Cardiac muscle cell (in vitro differentiated cells and primary cell): ENCODE results near the gene PRKRA. TPM values are rescaled to one million over a fixed set of nuclear protein-coding genes. Genes with fewer than 3 reads are reported as not detected.

Experiments used
- DNase-seq, 2 donors: peaks; one replicate each; pipeline versions ENCODE4 v3.0.0 to v3.0.0-alpha.2; 2010 to 2017; ENCODE audit warnings: low read depth in 1 of 2, low spot score in 1 of 2
- H3K27ac ChIP-seq: fragments of 200-600 bp; sonication (generic); 2 replicates; pipeline ENCODE4 v1.5.1; 2016
- H3K27me3 ChIP-seq: fragments of 200-600 bp; sonication (generic); 2 replicates; pipeline ENCODE4 v1.6.0; 2016; ENCODE audit warnings: control low read depth
- H3K36me3 ChIP-seq: fragments of 200-600 bp; sonication (generic); 2 replicates; pipeline ENCODE4 v1.5.1; 2016; ENCODE audit warnings: control low read depth
- H3K4me1 ChIP-seq: fragments of 200-600 bp; sonication (generic); 2 replicates; pipeline ENCODE4 v1.8.1; 2017; ENCODE audit warnings: low read depth, mild to moderate bottlenecking, mixed run types
- H3K4me3 ChIP-seq: fragments of 200-600 bp; sonication (generic); 2 replicates; pipeline ENCODE4 v1.5.1; 2016; ENCODE audit warnings: mild to moderate bottlenecking
- H3K9me3 ChIP-seq: fragments of 200-600 bp; sonication (generic); 2 replicates; pipeline ENCODE4 v1.5.1; 2017; ENCODE audit warnings: low read depth, mild to moderate bottlenecking, control low read depth
- CTCF ChIP-seq: IDR thresholded peaks from 2 replicates; pipeline ENCODE4 v1.5.1; 2012; ENCODE audit warnings: low read depth, mild to moderate bottlenecking, low read length
- polyA plus RNA-seq: library from polyadenylated mRNA; unstranded; fragments of >200 nt; fragmentation: Nextera tagmentation; extraction: Ambion mirVana; gene quantifications from 2 replicates; pipeline ENCODE4 v1.2.1, GENCODE V29; 2016
- total RNA-seq: library from RNA; depleted of rRNA; stranded (reverse); fragments of >200 nt; gene quantifications from 2 replicates; pipeline ENCODE4 v1.2.3, GENCODE V29; 2016

Gene PRKRA
- total and polyA plus RNA-seq, 2 experiments from 2014 or later = 76.1 to 78.5 TPM

GRCh38 chr2:178448968-178449661 is 1.9 kb downstream of the PRKRA start:
- no peaks in the 10 kb centered on the region for H3K9me3 ChIP-seq
- H3K4me1 ChIP-seq = peaks cover 10% of the 10 kb centered on the region
- no peaks in the 10 kb centered on the region for H3K27me3 ChIP-seq
- TF ChIP-seq CTCF = no peak
- peak overlapping the region; percentile 51 for H3K4me3 ChIP-seq
- peak in 1 of 2 donors; percentile 2 for DNase-seq
- peaks cover 34% of the 10 kb centered on the region for H3K36me3 ChIP-seq
- no peak overlapping the region for H3K27ac ChIP-seq

GRCh38 chr2:178441426-178441825 is 9.5 kb downstream of the PRKRA start:
- Histone ChIP-seq H3K36me3 (peaks cover 79% of the 10 kb centered on the region), H3K4me3 (no peak overlapping the region), H3K27me3 (no peaks in the 10 kb centered on the region), H3K4me1 (no peaks in the 10 kb centered on the region), H3K27ac (no peak overlapping the region), H3K9me3 (no peaks in the 10 kb centered on the region)
- peak in 1 of 2 donors; percentile 2 for DNase-seq
- TF ChIP-seq CTCF = no peak

- Histone ChIP-seq H3K4me1 (no peaks in the 10 kb centered on the region), H3K4me3 (no peak overlapping the region), H3K27ac (no peak overlapping the region), H3K27me3 (no peaks in the 10 kb centered on the region), H3K9me3 (no peaks in the 10 kb centered on the region), H3K36me3 (peaks cover 81% of the 10 kb centered on the region)
- no peak for TF ChIP-seq CTCF
- DNase-seq = no peak
These were observed 14.3 kb downstream of the PRKRA start for GRCh38 chr2:178436662-178437061.

- Histone ChIP-seq H3K4me3 (no peak overlapping the region), H3K27me3 (no peaks in the 10 kb centered on the region), H3K36me3 (peaks cover 44% of the 10 kb centered on the region), H3K4me1 (no peaks in the 10 kb centered on the region), H3K9me3 (no peaks in the 10 kb centered on the region), H3K27ac (no peak overlapping the region)
- TF ChIP-seq CTCF = no peak
- no peak for DNase-seq
These were observed 21.6 kb downstream of the PRKRA start for GRCh38 chr2:178429336-178429735.

- peaks cover 35% of the 10 kb centered on the region for H3K36me3 ChIP-seq
- no peak overlapping the region for H3K27ac ChIP-seq
- no peak for TF ChIP-seq CTCF
- no peaks in the 10 kb centered on the region for H3K27me3 ChIP-seq
- no peak for DNase-seq
- H3K4me1 ChIP-seq = no peaks in the 10 kb centered on the region
- no peaks in the 10 kb centered on the region for H3K9me3 ChIP-seq
- H3K4me3 ChIP-seq = no peak overlapping the region
These were observed 22.6 kb downstream of the PRKRA start for GRCh38 chr2:178428396-178428806.
